ENCODE measurements around the gene ARID1B. TPM values are rescaled to one million over a fixed set of nuclear protein-coding genes. Genes with fewer than 3 reads are reported as not detected.
A peak's percentile ranks its signal among the peaks of the same experiment; 100 is the strongest.

The ARID1B gene
- total RNA-seq, 2 experiments from 2014 or later: 90.1 to 164 TPM

- H3K9me3 ChIP-seq (ENCODE audit: low read length): no peaks in the 10 kb centered on the region
- ChIA-PET CTCF (ENCODE audit: unreplicated experiment) (no interaction called here), POLR2A (interaction anchor here (0.6 kb wide), 1 partner anchor 12 kb away, joined by 6 read pairs; no protein-coding TSS in a partner anchor)
- intact Hi-C loops (cut with micrococcal nuclease; ENCODE audit: unreplicated experiment): no loop called here
- H3K27ac ChIP-seq (ENCODE audit: low read depth, low read length, poor library complexity, severe bottlenecking): no peak overlapping the region
- TF ChIP-seq EZH2phosphoT487 (IDR thresholded peaks at IDR 0.05; ENCODE audit: borderline replicate concordance, low read depth, low read length) (no peak), CTCF (conservative IDR thresholded peaks at IDR 0.05; ENCODE audit: low read length) (no peak)
- no peaks in the 10 kb centered on the region for H4K20me1 ChIP-seq (ENCODE audit: insufficient read depth, low read length)
- H3K79me2 ChIP-seq (ENCODE audit: insufficient read depth, low read depth, low read length): no peaks in the 10 kb centered on the region
- no peak overlapping the region for H3K4me2 ChIP-seq (ENCODE audit: low read length)
- no peak for DNase-seq (ENCODE audit: low spot score)
- H3K4me3 ChIP-seq (ENCODE audit: low read depth, low read length, poor library complexity, severe bottlenecking): no peak overlapping the region
- peaks cover 39% of the 10 kb centered on the region for H3K36me3 ChIP-seq (ENCODE audit: insufficient read depth, low read length)
- no peak overlapping the region for H2AFZ ChIP-seq (ENCODE audit: low read length)
- BruUV-seq (replicated peaks): no TSS peak
- no peaks in the 10 kb centered on the region for H3K4me1 ChIP-seq (ENCODE audit: insufficient read depth, low read length, poor library complexity, severe bottlenecking)
- no peaks in the 10 kb centered on the region for H3K9me2 ChIP-seq (ENCODE audit: insufficient read depth, low read length)
These were observed 354.1 kb downstream of the ARID1B start for GRCh38 chr6:157131250-157131649.

GRCh38 chr6:157133856-157134255, 356.7 kb downstream of the ARID1B start:
- Histone ChIP-seq H3K27ac (ENCODE audit: low read depth, low read length, poor library complexity, severe bottlenecking) (no peak overlapping the region), H3K4me3 (ENCODE audit: low read depth, low read length, poor library complexity, severe bottlenecking) (no peak overlapping the region), H3K9me3 (ENCODE audit: low read length) (no peaks in the 10 kb centered on the region), H3K79me2 (ENCODE audit: insufficient read depth, low read depth, low read length) (no peaks in the 10 kb centered on the region), H3K36me3 (ENCODE audit: insufficient read depth, low read length) (peaks cover 51% of the 10 kb centered on the region), H3K9me2 (ENCODE audit: insufficient read depth, low read length) (no peaks in the 10 kb centered on the region), H2AFZ (ENCODE audit: low read length) (no peak overlapping the region), H4K20me1 (ENCODE audit: insufficient read depth, low read length) (no peaks in the 10 kb centered on the region), H3K4me2 (ENCODE audit: low read length) (no peak overlapping the region), H3K4me1 (ENCODE audit: insufficient read depth, low read length, poor library complexity, severe bottlenecking) (no peaks in the 10 kb centered on the region)
- no peak for TF ChIP-seq CTCF (conservative IDR thresholded peaks at IDR 0.05; ENCODE audit: low read length)
- no peak for TF ChIP-seq EZH2phosphoT487 (IDR thresholded peaks at IDR 0.05; ENCODE audit: borderline replicate concordance, low read depth, low read length)
- ChIA-PET POLR2A (no interaction called here), CTCF (ENCODE audit: unreplicated experiment) (no interaction called here)
- DNase-seq (ENCODE audit: low spot score): no peak
- intact Hi-C loops (cut with micrococcal nuclease; ENCODE audit: unreplicated experiment): no loop called here
- BruUV-seq (replicated peaks): no TSS peak

- ChIA-PET POLR2A (no interaction called here), CTCF (ENCODE audit: unreplicated experiment) (no interaction called here)
- Histone ChIP-seq H3K9me2 (ENCODE audit: insufficient read depth, low read length) (no peaks in the 10 kb centered on the region), H3K27ac (ENCODE audit: low read depth, low read length, poor library complexity, severe bottlenecking) (no peak overlapping the region), H3K4me2 (ENCODE audit: low read length) (no peak overlapping the region), H3K4me3 (ENCODE audit: low read depth, low read length, poor library complexity, severe bottlenecking) (no peak overlapping the region), H3K4me1 (ENCODE audit: insufficient read depth, low read length, poor library complexity, severe bottlenecking) (no peaks in the 10 kb centered on the region), H3K9me3 (ENCODE audit: low read length) (no peaks in the 10 kb centered on the region), H3K36me3 (ENCODE audit: insufficient read depth, low read length) (peaks cover 51% of the 10 kb centered on the region), H2AFZ (ENCODE audit: low read length) (no peak overlapping the region), H4K20me1 (ENCODE audit: insufficient read depth, low read length) (no peaks in the 10 kb centered on the region), H3K79me2 (ENCODE audit: insufficient read depth, low read depth, low read length) (no peaks in the 10 kb centered on the region)
- TSS peak; percentile 8 for BruUV-seq (replicated peaks)
- intact Hi-C loops (cut with micrococcal nuclease; ENCODE audit: unreplicated experiment): no loop called here
- no peak for DNase-seq (ENCODE audit: low spot score)
- no peak for TF ChIP-seq EZH2phosphoT487 (IDR thresholded peaks at IDR 0.05; ENCODE audit: borderline replicate concordance, low read depth, low read length)
- TF ChIP-seq CTCF (conservative IDR thresholded peaks at IDR 0.05; ENCODE audit: low read length): no peak
These were observed 357.3 kb downstream of the ARID1B start for GRCh38 chr6:157134402-157135047.

Measured in OCI-LY7 (cell line).